Embryonic facial prominence (tissue), 1 donor: ENCODE measurements around the gene KAT8.
A peak's percentile ranks its signal among the peaks of the same experiment; 100 is the strongest.
"Not testable (repeated sequence)": the region's sequence is repeated elsewhere in the genome, so short reads cannot be mapped to it uniquely, and the experiment has no call there.

Experiments used
- DNase-seq: peaks from one replicate; pipeline ENCODE4 v3.0.0-alpha.2; 2016; ENCODE audit errors: extremely low spot score

KAT8 gene

GRCh38 chr16:31083981-31084380 lies 33.5 kb upstream of the KAT8 start:
- DNase-seq: no peak

- no peak for DNase-seq
These were observed 32.7 kb upstream of the KAT8 start for GRCh38 chr16:31084584-31085302.

- no peak for DNase-seq
These were observed 32.1 kb upstream of the KAT8 start for GRCh38 chr16:31085411-31085810.

GRCh38 chr16:31085873-31086628 lies 31.4 kb upstream of the KAT8 start:
- no peak for DNase-seq

- DNase-seq: no peak
These were observed 30.9 kb upstream of the KAT8 start for GRCh38 chr16:31086629-31086906.

GRCh38 chr16:31087481-31087880 lies 30.0 kb upstream of the KAT8 start:
- DNase-seq: no peak

GRCh38 chr16:31087971-31088370 lies 29.5 kb upstream of the KAT8 start:
- no peak for DNase-seq

- no peak for DNase-seq
These were observed 28.8 kb upstream of the KAT8 start, which contains the start of gene PRSS53 for GRCh38 chr16:31088459-31089183. TSS of gene PRSS53 (minus strand) at chr16:31088943. CDS start at chr16:31088809, 134 bp downstream.

- DNase-seq: no peak
These were observed 28.3 kb upstream of the KAT8 start for GRCh38 chr16:31089199-31089598.

GRCh38 chr16:31090540-31090939 lies 26.9 kb upstream of the KAT8 start:
- no peak for DNase-seq

GRCh38 chr16:31092330-31092729 lies 25.1 kb upstream of the KAT8 start:
- DNase-seq: no peak

- DNase-seq: no peak
These were observed 24.2 kb upstream of the KAT8 start for GRCh38 chr16:31093132-31093703.

GRCh38 chr16:31094088-31094423 lies 23.4 kb upstream of the KAT8 start:
- no peak for DNase-seq

- DNase-seq: peak; percentile 83
These were observed 22.9 kb upstream of the KAT8 start, which contains the start of gene VKORC1 for GRCh38 chr16:31094424-31095120. TSS of gene VKORC1 (minus strand) at chr16:31094797. CDS start at chr16:31094729, 68 bp downstream.

GRCh38 chr16:31099860-31100638 lies 17.4 kb upstream of the KAT8 start:
- DNase-seq: no peak

- not testable (repeated sequence) for DNase-seq
These were observed 16.4 kb upstream of the KAT8 start for GRCh38 chr16:31100876-31101641.

- no peak for DNase-seq
These were observed 11.7 kb upstream of the KAT8 start for GRCh38 chr16:31105677-31106213.

- no peak for DNase-seq
These were observed 10.7 kb upstream of the KAT8 start for GRCh38 chr16:31106509-31107464.

GRCh38 chr16:31107465-31107867 lies 10.0 kb upstream of the KAT8 start:
- no peak for DNase-seq
